ENCODE data around the gene SETD2. TPM values are rescaled to one million over a fixed set of nuclear protein-coding genes. Genes with fewer than 3 reads are reported as not detected.
"Not testable (repeated sequence)": the region's sequence is repeated elsewhere in the genome, so short reads cannot be mapped to it uniquely, and the experiment has no call there.

SETD2 gene
- total RNA-seq, 2 experiments from 2014 or later = 54.1 to 63.3 TPM

GRCh38 chr3:47034868-47035489 is 128.9 kb downstream of the SETD2 start:
- Mint-ChIP-seq H3K27me3 (no peaks in the 10 kb centered on the region), H3K27ac (no peak overlapping the region), H3K4me1 (peaks cover 33% of the 10 kb centered on the region), H3K4me3 (no peak overlapping the region), H3K36me3 (peaks cover 35% of the 10 kb centered on the region), H3K9me3 (no peaks in the 10 kb centered on the region)
- POLR2A ChIA-PET = no interaction called here
- ATAC-seq (ENCODE audit: low read depth) = no peak
- DNase-seq = no peak

GRCh38 chr3:47031041-47031440 is 132.9 kb downstream of the SETD2 start:
- Mint-ChIP-seq H3K4me3 (peak overlapping the region; percentile 76), H3K36me3 (peaks cover 24% of the 10 kb centered on the region), H3K27ac (peak overlapping the region; percentile 82), H3K4me1 (peaks cover 15% of the 10 kb centered on the region)
- POLR2A ChIA-PET = interaction anchor here (0.6 to 2.0 kb wide), 3 partner anchors 83 to 767 kb away, joined by 3 to 4 read pairs (median 3); partner anchors contain the start of gene SETD2
- not testable (repeated sequence) for H3K9me3 Mint-ChIP-seq, DNase-seq, H3K27me3 Mint-ChIP-seq
- ATAC-seq (ENCODE audit: low read depth) = peak; percentile 71

- Mint-ChIP-seq H3K4me3 (no peak overlapping the region), H3K27me3 (no peaks in the 10 kb centered on the region), H3K27ac (no peak overlapping the region), H3K36me3 (peaks cover 20% of the 10 kb centered on the region), H3K9me3 (no peaks in the 10 kb centered on the region), H3K4me1 (peaks cover 25% of the 10 kb centered on the region)
- POLR2A ChIA-PET = interaction anchor here (0.8 to 1.0 kb wide), 2 partner anchors 15 to 19 kb away, joined by 3 read pairs; no protein-coding TSS in a partner anchor
- ATAC-seq (ENCODE audit: low read depth) (no peak), DNase-seq (no peak)
Observed at GRCh38 chr3:47028667-47029066, 135.2 kb downstream of the SETD2 start.

GRCh38 chr3:47028146-47028545 is 135.8 kb downstream of the SETD2 start:
- ATAC-seq (ENCODE audit: low read depth) (no peak), DNase-seq (no peak)
- no peaks in the 10 kb centered on the region for H3K27me3 Mint-ChIP-seq
- no peak overlapping the region for H3K4me3 Mint-ChIP-seq
- peaks cover 25% of the 10 kb centered on the region for H3K4me1 Mint-ChIP-seq
- H3K27ac Mint-ChIP-seq = no peak overlapping the region
- POLR2A ChIA-PET = interaction anchor here (0.8 kb wide), 1 partner anchor 15 kb away, joined by 3 read pairs; no protein-coding TSS in a partner anchor
- H3K9me3 Mint-ChIP-seq = no peaks in the 10 kb centered on the region
- H3K36me3 Mint-ChIP-seq = peaks cover 18% of the 10 kb centered on the region

- ATAC-seq (ENCODE audit: low read depth); H3K9me3 Mint-ChIP-seq; H3K27ac Mint-ChIP-seq; H3K27me3 Mint-ChIP-seq; DNase-seq; H3K4me3 Mint-ChIP-seq; POLR2A ChIA-PET: not testable (repeated sequence)
- H3K36me3 Mint-ChIP-seq = peaks cover 14% of the 10 kb centered on the region
- H3K4me1 Mint-ChIP-seq = peaks cover 24% of the 10 kb centered on the region
Observed at GRCh38 chr3:47026432-47026831, 137.5 kb downstream of the SETD2 start.

GRCh38 chr3:47024932-47025331 is 139.0 kb downstream of the SETD2 start:
- peaks cover 16% of the 10 kb centered on the region for H3K4me1 Mint-ChIP-seq
- H3K27me3 Mint-ChIP-seq = no peaks in the 10 kb centered on the region

GRCh38 chr3:47022641-47023071 is 141.3 kb downstream of the SETD2 start:
- DNase-seq (no peak), ATAC-seq (ENCODE audit: low read depth) (no peak)
- H3K4me1 Mint-ChIP-seq = peaks cover 37% of the 10 kb centered on the region
- H3K36me3 Mint-ChIP-seq = peaks cover 18% of the 10 kb centered on the region
- POLR2A ChIA-PET = no interaction called here
- H3K27me3 Mint-ChIP-seq = no peaks in the 10 kb centered on the region
- no peak overlapping the region for H3K4me3 Mint-ChIP-seq
- H3K9me3 Mint-ChIP-seq = no peaks in the 10 kb centered on the region
- H3K27ac Mint-ChIP-seq = no peak overlapping the region

More at GRCh38 chr3:47024932-47025331, 139.0 kb downstream of the SETD2 start:
- no peak overlapping the region for H3K4me3 Mint-ChIP-seq
- H3K36me3 Mint-ChIP-seq = peaks cover 19% of the 10 kb centered on the region
- no peak overlapping the region for H3K27ac Mint-ChIP-seq
- POLR2A ChIA-PET = interaction anchor here (0.9 kb wide), 1 partner anchor 38 kb away, joined by 3 read pairs; no protein-coding TSS in a partner anchor
- no peak for DNase-seq
- ATAC-seq (ENCODE audit: low read depth) = no peak
- no peaks in the 10 kb centered on the region for H3K9me3 Mint-ChIP-seq

- Mint-ChIP-seq H3K27ac (peak overlapping the region; percentile 68), H3K9me3 (no peaks in the 10 kb centered on the region), H3K27me3 (no peaks in the 10 kb centered on the region), H3K4me3 (no peak overlapping the region), H3K36me3 (peaks cover 11% of the 10 kb centered on the region), H3K4me1 (peaks cover 50% of the 10 kb centered on the region)
- POLR2A ChIA-PET = interaction anchor here (0.8 kb wide), 1 partner anchor 10 kb away, joined by 3 read pairs; no protein-coding TSS in a partner anchor
- DNase-seq = no peak
- ATAC-seq (ENCODE audit: low read depth) = no peak
Observed at GRCh38 chr3:47020311-47020710, 143.6 kb downstream of the SETD2 start.

- Mint-ChIP-seq H3K36me3 (peaks cover 14% of the 10 kb centered on the region), H3K27ac (peak overlapping the region; percentile 68), H3K4me3 (peak overlapping the region; percentile 7), H3K27me3 (no peaks in the 10 kb centered on the region), H3K4me1 (peaks cover 48% of the 10 kb centered on the region), H3K9me3 (no peaks in the 10 kb centered on the region)
- ATAC-seq (ENCODE audit: low read depth) (peak; percentile 57), DNase-seq (no peak)
- POLR2A ChIA-PET = no interaction called here
Observed at GRCh38 chr3:47019201-47019600, 144.7 kb downstream of the SETD2 start.

- ATAC-seq (ENCODE audit: low read depth) (no peak), DNase-seq (no peak)
- Mint-ChIP-seq H3K4me1 (peaks cover 48% of the 10 kb centered on the region), H3K36me3 (peaks cover 14% of the 10 kb centered on the region), H3K4me3 (no peak overlapping the region), H3K9me3 (no peaks in the 10 kb centered on the region), H3K27ac (peak overlapping the region; percentile 84), H3K27me3 (no peaks in the 10 kb centered on the region)
- POLR2A ChIA-PET = interaction anchor here (0.6 kb wide), 1 partner anchor 9 kb away, joined by 3 read pairs; no protein-coding TSS in a partner anchor
Observed at GRCh38 chr3:47018269-47018611, 145.7 kb downstream of the SETD2 start.

GRCh38 chr3:47017504-47018268 is 146.2 kb downstream of the SETD2 start:
- POLR2A ChIA-PET = interaction anchor here (1.1 to 1.9 kb wide), 4 partner anchors 24 to 147 kb away, joined by 3 to 7 read pairs (median 4); partner anchors contain the start of gene NBEAL2
- Mint-ChIP-seq H3K9me3 (no peaks in the 10 kb centered on the region), H3K4me1 (peaks cover 53% of the 10 kb centered on the region), H3K36me3 (peaks cover 14% of the 10 kb centered on the region), H3K4me3 (peak overlapping the region; percentile 65), H3K27me3 (no peaks in the 10 kb centered on the region), H3K27ac (peak overlapping the region; percentile 84)
- DNase-seq (no peak), ATAC-seq (ENCODE audit: low read depth) (no peak)

- POLR2A ChIA-PET = interaction anchor here (1.1 to 1.9 kb wide), 4 partner anchors 24 to 148 kb away, joined by 3 to 7 read pairs (median 4); partner anchors contain the start of gene NBEAL2
- Mint-ChIP-seq H3K4me1 (peaks cover 57% of the 10 kb centered on the region), H3K4me3 (peak overlapping the region; percentile 65), H3K27ac (peak overlapping the region; percentile 84), H3K9me3 (no peaks in the 10 kb centered on the region), H3K27me3 (no peaks in the 10 kb centered on the region), H3K36me3 (peaks cover 14% of the 10 kb centered on the region)
- ATAC-seq (ENCODE audit: low read depth) = peak; percentile 80
- peak; percentile 42 for DNase-seq
Observed at GRCh38 chr3:47016934-47017435, 146.9 kb downstream of the SETD2 start.

Measured in activated naive CD8-positive, alpha-beta T cell treated with anti-CD3 and anti-CD28 coated beads, Interleukin-2, amount 10 ng/mL, durations not matched to agents 7 days and 5 days (primary cell).